CD4-positive, alpha-beta T cell (primary cell): ENCODE data around the gene DARS1. TPM values are rescaled to one million over a fixed set of nuclear protein-coding genes. Genes with fewer than 3 reads are reported as not detected.
A peak's percentile ranks its signal among the peaks of the same experiment; 100 is the strongest.

Source experiments
- ATAC-seq: fragments of 200-7000 bp; cut with Tn5 transposase; one replicate; pipeline ENCODE4 v1.10.0; 2022; ENCODE audit warnings: mild to moderate bottlenecking; ENCODE audit not compliant: poor library complexity
- CTCF ChIA-PET: fragments of 350-600 bp; sonication (Branson Sonifier 250); formaldehyde crosslinking; loops from one replicate; lab custom pipeline; 2021; ENCODE audit warnings: antibody characterized with exemption, inconsistent platforms; lab: Charles Lee
- POLR2A ChIA-PET: fragments of 350-600 bp; sonication (Branson Sonifier 250); formaldehyde crosslinking; loops from one replicate; lab custom pipeline; 2021; ENCODE audit warnings: antibody characterized with exemption, inconsistent platforms; lab: Charles Lee
- DNase-seq, 14 experiments: peaks; one replicate each; pipeline ENCODE4 v3.0.0-alpha.2; 2013 to 2020; ENCODE audit warnings: mixed read lengths in 2 of 14
- H3K27ac ChIP-seq, 2 donors: one replicate each; pipeline versions ENCODE4 v1.5.1 to v1.7.0; 2013; ENCODE audit warnings: low read length in 2 of 2, low read depth in 1 of 2, mild to moderate bottlenecking in 1 of 2
- H3K27me3 ChIP-seq, 2 experiments: 1 replicate in 1 of 2; 2 replicates in 1 of 2; pipeline versions ENCODE4 v1.6.1 to v1.7.0; 2013; ENCODE audit warnings: low read length in 2 of 2, control low read depth in 1 of 2, mild to moderate bottlenecking in 1 of 2, moderate library complexity in 1 of 2; ENCODE audit not compliant: insufficient read depth in 2 of 2, control insufficient read depth in 1 of 2
- H3K36me3 ChIP-seq: one replicate; pipeline ENCODE4 v1.6.1; 2013; ENCODE audit warnings: low read length, control low read depth; ENCODE audit not compliant: insufficient read depth
- H3K4me1 ChIP-seq: one replicate; pipeline ENCODE4 v1.6.1; 2013; ENCODE audit warnings: low read length, control low read depth; ENCODE audit not compliant: insufficient read depth
- H3K4me3 ChIP-seq: one replicate; pipeline ENCODE4 v1.5.1; 2013; ENCODE audit warnings: mild to moderate bottlenecking, low read length, moderate library complexity
- H3K9me3 ChIP-seq, 2 experiments: 1 replicate in 1 of 2; 2 replicates in 1 of 2; pipeline versions ENCODE4 v1.6.1 to v1.7.0; 2013; ENCODE audit warnings: low read length in 2 of 2, mild to moderate bottlenecking in 2 of 2, control low read depth in 1 of 2, moderate library complexity in 1 of 2; ENCODE audit not compliant: control insufficient read depth in 1 of 2, insufficient read depth in 1 of 2
- H3K27ac Mint-ChIP-seq: one replicate; pipeline ENCODE4 v1.8.0; 2020; ENCODE audit warnings: mixed read lengths
- H3K27me3 Mint-ChIP-seq: one replicate; pipeline ENCODE4 v1.8.0; 2021; ENCODE audit warnings: mixed read lengths
- H3K36me3 Mint-ChIP-seq: one replicate; pipeline ENCODE4 v1.8.0; 2021; ENCODE audit warnings: low read depth, mixed read lengths
- H3K4me1 Mint-ChIP-seq: one replicate; pipeline ENCODE4 v1.8.0; 2021; ENCODE audit warnings: low read depth, mixed read lengths
- H3K4me3 Mint-ChIP-seq: one replicate; pipeline ENCODE4 v1.8.0; 2020; ENCODE audit warnings: mild to moderate bottlenecking, mixed read lengths
- H3K9me3 Mint-ChIP-seq: one replicate; pipeline ENCODE4 v1.8.0; 2020; ENCODE audit warnings: mixed read lengths
- CTCF ChIP-seq: fragments of 200-600 bp; IDR thresholded peaks from one replicate; pipeline ENCODE4 v1.8.0; 2022; ENCODE audit warnings: antibody characterized with exemption, mild to moderate bottlenecking
- intact Hi-C, 2 experiments: fragments of 100-400 bp; cut with DNase I in 1 of 2; cut with micrococcal nuclease in 1 of 2; formaldehyde crosslinking; loops; one replicate each; pipeline versions ENCODE4 v1.15.1 to v1.9.0; 2023 to 2025; cut with DNase I, micrococcal nuclease
- total RNA-seq, 174 experiments: library from RNA in 2 of 174; stranded (reverse) in 2 of 174; gene quantifications; one replicate each; pipeline ENCODE4 v1.2.3 and lab custom pipeline; 2021 to 2026

Gene DARS1
- total RNA-seq, 2 experiments from 2014 or later = 38.2 to 41.7 TPM

GRCh38 chr2:135980434-135981079 lies 4.9 kb downstream of the DARS1 start:
- intact Hi-C loops = loop anchor here in 1 of 2 experiments (2.0 kb wide), 1 partner anchor 14 kb away; no protein-coding TSS in a partner anchor
- POLR2A ChIA-PET = no interaction called here
- H3K4me3 Mint-ChIP-seq = no peak overlapping the region

DNA sequence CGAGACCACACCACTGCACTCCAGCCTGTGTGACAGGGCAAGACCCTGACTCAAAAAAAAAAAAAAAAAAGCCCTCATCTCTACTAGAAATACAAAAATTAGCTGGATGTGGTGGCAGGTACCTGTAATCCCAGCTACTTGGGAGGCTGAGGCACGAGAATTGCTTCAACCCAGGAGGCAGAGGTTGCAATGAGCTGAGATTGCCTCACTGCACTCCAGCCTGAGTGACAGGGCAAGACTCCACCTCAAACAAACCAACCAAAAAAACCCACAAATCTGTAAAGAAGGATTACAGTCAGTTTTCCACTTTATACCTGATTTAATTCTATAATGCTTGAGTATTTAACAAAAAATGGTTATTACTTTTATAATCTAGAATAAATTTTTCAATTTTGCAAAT lies 9.7 kb downstream of the DARS1 start:
- Histone ChIP-seq H3K36me3 (peaks cover 28% of the 10 kb centered on the region), H3K4me3 (no peak overlapping the region), H3K9me3 (no peaks in the 10 kb centered on the region), H3K27me3 (no peaks in the 10 kb centered on the region), H3K4me1 (peaks cover 5% of the 10 kb centered on the region), H3K27ac (no peak overlapping the region)
- no peak for DNase-seq
- H3K4me1 Mint-ChIP-seq = peaks cover 73% of the 10 kb centered on the region
- POLR2A ChIA-PET = interaction anchor here (0.6 to 1.2 kb wide), 6 partner anchors 10 to 377 kb away, joined by 3 to 4 read pairs (median 3); partner anchors contain the start of gene DARS1
- intact Hi-C loops = no loop called here
- no peak overlapping the region for H3K27ac Mint-ChIP-seq
- no peaks in the 10 kb centered on the region for H3K27me3 Mint-ChIP-seq
- peaks cover 2% of the 10 kb centered on the region for H3K9me3 Mint-ChIP-seq
- peaks cover 88% of the 10 kb centered on the region for H3K36me3 Mint-ChIP-seq
- TF ChIP-seq CTCF = no peak
- no peak for ATAC-seq
- H3K4me3 Mint-ChIP-seq = no peak overlapping the region
- CTCF ChIA-PET = interaction anchor here (1.2 kb wide), 2 partner anchors 10 to 19 kb away, joined by 3 read pairs; no protein-coding TSS in a partner anchor

More at GRCh38 chr2:135980434-135981079, 4.9 kb downstream of the DARS1 start:
- CTCF ChIA-PET = interaction anchor here (1.2 kb wide), 1 partner anchor 11 kb away, joined by 3 read pairs; no protein-coding TSS in a partner anchor
- no peak for TF ChIP-seq CTCF
- Histone ChIP-seq H3K36me3 (peaks cover 38% of the 10 kb centered on the region), H3K9me3 (no peaks in the 10 kb centered on the region), H3K4me1 (peaks cover 5% of the 10 kb centered on the region), H3K27me3 (no peaks in the 10 kb centered on the region), H3K4me3 (no peak overlapping the region), H3K27ac (no peak overlapping the region)
- no peaks in the 10 kb centered on the region for H3K9me3 Mint-ChIP-seq
- H3K4me1 Mint-ChIP-seq = peaks cover 65% of the 10 kb centered on the region
- peaks cover 78% of the 10 kb centered on the region for H3K36me3 Mint-ChIP-seq
- peak overlapping the region; percentile 37 for H3K27ac Mint-ChIP-seq
- ATAC-seq = no peak
- no peak for DNase-seq
- no peaks in the 10 kb centered on the region for H3K27me3 Mint-ChIP-seq

DNA sequence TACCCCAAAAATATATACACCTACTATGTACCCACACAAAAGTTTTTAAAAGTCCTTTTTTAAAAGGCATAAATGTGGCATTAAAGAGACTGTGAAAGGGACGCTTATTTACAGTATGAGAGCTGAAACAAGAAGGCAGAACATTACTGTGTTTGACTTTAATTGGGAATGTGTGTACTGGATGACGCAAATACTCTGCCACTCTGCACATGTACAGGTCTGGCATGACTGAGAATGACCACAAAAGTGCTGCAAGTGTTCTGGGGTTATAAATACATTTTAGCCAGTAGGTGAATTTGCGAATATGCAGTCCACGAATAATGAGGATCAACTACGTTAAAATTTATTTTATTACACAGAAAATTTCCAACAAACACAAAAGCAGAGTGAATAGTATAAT lies 11.4 kb downstream of the DARS1 start:
- Histone ChIP-seq H3K9me3 (no peaks in the 10 kb centered on the region), H3K4me3 (no peak overlapping the region), H3K27me3 (no peaks in the 10 kb centered on the region), H3K4me1 (peaks cover 2% of the 10 kb centered on the region), H3K36me3 (peaks cover 28% of the 10 kb centered on the region), H3K27ac (no peak overlapping the region)
- no peak overlapping the region for H3K27ac Mint-ChIP-seq
- intact Hi-C loops = no loop called here
- DNase-seq (no peak), ATAC-seq (no peak)
- H3K9me3 Mint-ChIP-seq = peaks cover 2% of the 10 kb centered on the region
- H3K4me3 Mint-ChIP-seq = no peak overlapping the region
- H3K4me1 Mint-ChIP-seq = peaks cover 68% of the 10 kb centered on the region
- H3K36me3 Mint-ChIP-seq = peaks cover 86% of the 10 kb centered on the region
- ChIA-PET POLR2A (no interaction called here), CTCF (no interaction called here)
- no peaks in the 10 kb centered on the region for H3K27me3 Mint-ChIP-seq
- no peak for TF ChIP-seq CTCF
